Thoracic aorta (tissue), 2 donors: Measurements from ENCODE around the gene TMED5. TPM values are rescaled to one million over a fixed set of nuclear protein-coding genes. Genes with fewer than 3 reads are reported as not detected.
"Not testable (repeated sequence)": the region's sequence is repeated elsewhere in the genome, so short reads cannot be mapped to it uniquely, and the experiment has no call there.

ENCODE experiments used
- ATAC-seq: fragments of 150-250 bp; one replicate; pipeline ENCODE4 v1.8.0; 2017; ENCODE audit warnings: low read depth; ENCODE audit not compliant: insufficient number of reproducible peaks, low FRiP score
- DNase-seq: peaks from one replicate; pipeline ENCODE4 v3.0.0-alpha.2; 2020; ENCODE audit warnings: low spot score
- H3K27ac ChIP-seq, 2 donors: fragments of 200-600 bp; sonication (generic); 1 replicate in 1 of 2; 2 replicates in 1 of 2; pipeline ENCODE4 v1.5.1; 2016; ENCODE audit warnings: mild to moderate bottlenecking in 2 of 2, moderate library complexity in 2 of 2
- H3K27me3 ChIP-seq: fragments of 200-600 bp; sonication (generic); replicated peaks from 2 replicates; pipeline ENCODE4 v1.6.0; 2016; ENCODE audit warnings: mild to moderate bottlenecking; ENCODE audit not compliant: insufficient read depth
- H3K36me3 ChIP-seq: fragments of 200-600 bp; sonication (generic); one replicate; pipeline ENCODE4 v1.5.1; 2016
- H3K4me1 ChIP-seq, 2 donors: fragments of 200-600 bp; sonication (generic); 1 replicate in 1 of 2; 2 replicates in 1 of 2; pipeline versions ENCODE4 v1.5.1 to v1.6.0; 2016; ENCODE audit warnings: low read depth in 2 of 2, mild to moderate bottlenecking in 1 of 2; ENCODE audit not compliant: control insufficient read depth in 1 of 2
- H3K4me3 ChIP-seq: fragments of 200-600 bp; sonication (generic); 2 replicates; pipeline ENCODE4 v1.5.1; 2016; ENCODE audit warnings: mild to moderate bottlenecking
- H3K9me3 ChIP-seq: fragments of 200-600 bp; sonication (generic); 2 replicates; pipeline ENCODE4 v1.5.1; 2016
- CTCF ChIP-seq: fragments of 200-600 bp; sonication (generic); IDR thresholded peaks from one replicate; pipeline ENCODE4 v1.5.1; 2019; ENCODE audit warnings: antibody characterized with exemption
- total RNA-seq, 2 donors: library from RNA; depleted of rRNA; stranded (reverse); fragments of >200 nt; gene quantifications; one replicate each; pipeline versions ENCODE4 v1.1.0 to v1.2.3, GENCODE V29; 2016

Gene TMED5
- total RNA-seq, 2 donors from 2014 or later: 45.2 to 93.3 TPM

GRCh38 chr1:93172778-93173177 is 7.4 kb downstream of the TMED5 start:
- DNase-seq: no peak
- H3K4me1 ChIP-seq: peaks cover 24 to 26% of the 10 kb centered on the region in 2 donors
- ATAC-seq: no peak

GRCh38 chr1:93171549-93172034 is 8.6 kb downstream of the TMED5 start:
- ATAC-seq (no peak), DNase-seq (no peak)
- no peak for TF ChIP-seq CTCF
- no peaks in the 10 kb centered on the region for H3K36me3 ChIP-seq
- peaks cover 12 to 18% of the 10 kb centered on the region in 2 donors for H3K4me1 ChIP-seq
- H3K9me3 ChIP-seq: no peaks in the 10 kb centered on the region
- H3K27ac ChIP-seq: no peak overlapping the region
- H3K4me3 ChIP-seq: peak overlapping the region; percentile 13
- no peaks in the 10 kb centered on the region for H3K27me3 ChIP-seq

More at GRCh38 chr1:93172778-93173177, 7.4 kb downstream of the TMED5 start:
- Histone ChIP-seq H3K9me3 (no peaks in the 10 kb centered on the region), H3K27ac (no peak overlapping the region), H3K4me3 (no peak overlapping the region), H3K36me3 (no peaks in the 10 kb centered on the region), H3K27me3 (no peaks in the 10 kb centered on the region)
- no peak for TF ChIP-seq CTCF

GRCh38 chr1:93170141-93170678 is 10.0 kb downstream of the TMED5 start:
- DNase-seq, H3K27me3 ChIP-seq, H3K9me3 ChIP-seq, H3K4me3 ChIP-seq, H3K36me3 ChIP-seq, H3K27ac ChIP-seq, ATAC-seq: not testable (repeated sequence)
- H3K4me1 ChIP-seq: peaks cover 8 to 10% of the 10 kb centered on the region in 2 donors

- Histone ChIP-seq H3K9me3 (no peaks in the 10 kb centered on the region), H3K4me3 (no peak overlapping the region), H3K36me3 (no peaks in the 10 kb centered on the region), H3K4me1 (peaks cover 0 to 4% of the 10 kb centered on the region in 2 donors), H3K27ac (no peak overlapping the region), H3K27me3 (no peaks in the 10 kb centered on the region)
- no peak for DNase-seq
- ATAC-seq: no peak
- TF ChIP-seq CTCF: no peak
These were observed 13.2 kb downstream of the TMED5 start for GRCh38 chr1:93167006-93167405.

GRCh38 chr1:93165895-93166294 is 14.3 kb downstream of the TMED5 start:
- H3K36me3 ChIP-seq, H3K9me3 ChIP-seq, ATAC-seq, H3K4me3 ChIP-seq, DNase-seq, H3K27me3 ChIP-seq, H3K4me1 ChIP-seq, H3K27ac ChIP-seq: not testable (repeated sequence)

GRCh38 chr1:93164816-93165215 is 15.4 kb downstream of the TMED5 start:
- ATAC-seq (no peak), DNase-seq (no peak)
- Histone ChIP-seq H3K4me3 (no peak overlapping the region), H3K4me1 (peaks cover 0 to 3% of the 10 kb centered on the region in 2 donors), H3K27me3 (no peaks in the 10 kb centered on the region), H3K9me3 (no peaks in the 10 kb centered on the region), H3K36me3 (no peaks in the 10 kb centered on the region), H3K27ac (no peak overlapping the region)
- no peak for TF ChIP-seq CTCF

GRCh38 chr1:93163314-93163713 is 16.9 kb downstream of the TMED5 start:
- not testable (repeated sequence) for H3K27me3 ChIP-seq, H3K4me3 ChIP-seq, H3K36me3 ChIP-seq, H3K9me3 ChIP-seq, ATAC-seq, H3K27ac ChIP-seq, DNase-seq, H3K4me1 ChIP-seq
